NB4 (cell line): ENCODE data around the gene TAPBPL.
"Not testable (repeated sequence)": the region's sequence is repeated elsewhere in the genome, so short reads cannot be mapped to it uniquely, and the experiment has no call there.

ENCODE experiments used
- DNase-seq: peaks from one replicate; pipeline ENCODE4 v3.0.0; 2010; ENCODE audit warnings: low read depth
- H3K4me3 ChIP-seq: one replicate; pipeline ENCODE4 v1.5.1; 2011; ENCODE audit warnings: mild to moderate bottlenecking, low read depth, low read length, moderate library complexity
- MYC ChIP-seq: IDR thresholded peaks from 2 replicates; pipeline ENCODE4 v1.6.1; 2011; ENCODE audit warnings: low read depth, low read length
- POLR2A ChIP-seq: IDR thresholded peaks from 2 replicates; pipeline ENCODE4 v1.6.1; 2011; ENCODE audit warnings: mild to moderate bottlenecking; ENCODE audit not compliant: insufficient read length; ENCODE audit errors: extremely low read depth
- TF ChIP-seq, protein P1 (sequence below): IDR thresholded peaks from 2 replicates; pipeline ENCODE4 v1.6.1; 2011; ENCODE audit warnings: low read depth, low read length
- TF ChIP-seq, protein P2 (sequence below): IDR thresholded peaks from one replicate; pipeline ENCODE4 v1.5.1; 2012; ENCODE audit warnings: low read depth, low read length

The TAPBPL gene

GRCh38 chr12:6471989-6472360 is 20.1 kb downstream of the TAPBPL start:
- TF ChIP-seq MYC (no peak), POLR2A (no peak)
- TF ChIP-seq, protein P1, sequence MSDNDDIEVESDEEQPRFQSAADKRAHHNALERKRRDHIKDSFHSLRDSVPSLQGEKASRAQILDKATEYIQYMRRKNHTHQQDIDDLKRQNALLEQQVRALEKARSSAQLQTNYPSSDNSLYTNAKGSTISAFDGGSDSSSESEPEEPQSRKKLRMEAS, result no peak
- H3K4me3 ChIP-seq, result no peak overlapping the region
- no peak for DNase-seq

DNA sequence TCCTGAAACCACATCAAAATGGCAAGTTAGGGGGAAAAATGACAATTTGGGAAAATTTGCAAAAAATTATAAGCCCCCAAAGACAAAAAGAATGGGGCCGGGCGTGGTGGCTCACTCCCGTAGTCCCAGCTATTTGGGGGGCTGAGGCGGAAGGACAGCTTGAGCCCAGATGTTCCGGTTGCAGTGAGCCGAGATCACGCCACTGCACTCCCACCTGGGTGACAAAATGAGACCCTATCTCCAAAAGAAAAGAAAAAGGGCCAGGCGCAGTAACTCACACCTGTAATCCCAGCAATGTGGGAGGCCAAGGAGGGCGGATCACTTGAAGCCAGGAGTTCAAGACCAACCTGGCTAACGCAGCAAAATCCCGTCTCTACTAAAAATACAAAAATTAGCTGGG is 20.6 kb downstream of the TAPBPL start:
- no peak for TF ChIP-seq MYC
- TF ChIP-seq, protein P1, result no peak
- TF ChIP-seq, protein P2, sequence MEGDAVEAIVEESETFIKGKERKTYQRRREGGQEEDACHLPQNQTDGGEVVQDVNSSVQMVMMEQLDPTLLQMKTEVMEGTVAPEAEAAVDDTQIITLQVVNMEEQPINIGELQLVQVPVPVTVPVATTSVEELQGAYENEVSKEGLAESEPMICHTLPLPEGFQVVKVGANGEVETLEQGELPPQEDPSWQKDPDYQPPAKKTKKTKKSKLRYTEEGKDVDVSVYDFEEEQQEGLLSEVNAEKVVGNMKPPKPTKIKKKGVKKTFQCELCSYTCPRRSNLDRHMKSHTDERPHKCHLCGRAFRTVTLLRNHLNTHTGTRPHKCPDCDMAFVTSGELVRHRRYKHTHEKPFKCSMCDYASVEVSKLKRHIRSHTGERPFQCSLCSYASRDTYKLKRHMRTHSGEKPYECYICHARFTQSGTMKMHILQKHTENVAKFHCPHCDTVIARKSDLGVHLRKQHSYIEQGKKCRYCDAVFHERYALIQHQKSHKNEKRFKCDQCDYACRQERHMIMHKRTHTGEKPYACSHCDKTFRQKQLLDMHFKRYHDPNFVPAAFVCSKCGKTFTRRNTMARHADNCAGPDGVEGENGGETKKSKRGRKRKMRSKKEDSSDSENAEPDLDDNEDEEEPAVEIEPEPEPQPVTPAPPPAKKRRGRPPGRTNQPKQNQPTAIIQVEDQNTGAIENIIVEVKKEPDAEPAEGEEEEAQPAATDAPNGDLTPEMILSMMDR, result no peak
- TF ChIP-seq POLR2A, result no peak
- DNase-seq, result no peak
- H3K4me3 ChIP-seq, result no peak overlapping the region

GRCh38 chr12:6475233-6475975 is 23.6 kb downstream of the TAPBPL start:
- DNase-seq, H3K4me3 ChIP-seq: not testable (repeated sequence)

- no peak for TF ChIP-seq MYC
- no peak for TF ChIP-seq POLR2A
- TF ChIP-seq, protein P1, result no peak
- TF ChIP-seq, protein P2, result no peak
- no peak overlapping the region for H3K4me3 ChIP-seq
- DNase-seq, result no peak
Measured at GRCh38 chr12:6476489-6476888, 24.6 kb downstream of the TAPBPL start.

- not testable (repeated sequence) for H3K4me3 ChIP-seq, DNase-seq
Measured at GRCh38 chr12:6477601-6478377, 25.9 kb downstream of the TAPBPL start.

- TF ChIP-seq MYC, result no peak
- no peak for TF ChIP-seq POLR2A
- TF ChIP-seq, protein P2, result no peak
- TF ChIP-seq, protein P1, result no peak
- DNase-seq, result no peak
- H3K4me3 ChIP-seq, result no peak overlapping the region
Measured at GRCh38 chr12:6478416-6478815, 26.6 kb downstream of the TAPBPL start.

DNA sequence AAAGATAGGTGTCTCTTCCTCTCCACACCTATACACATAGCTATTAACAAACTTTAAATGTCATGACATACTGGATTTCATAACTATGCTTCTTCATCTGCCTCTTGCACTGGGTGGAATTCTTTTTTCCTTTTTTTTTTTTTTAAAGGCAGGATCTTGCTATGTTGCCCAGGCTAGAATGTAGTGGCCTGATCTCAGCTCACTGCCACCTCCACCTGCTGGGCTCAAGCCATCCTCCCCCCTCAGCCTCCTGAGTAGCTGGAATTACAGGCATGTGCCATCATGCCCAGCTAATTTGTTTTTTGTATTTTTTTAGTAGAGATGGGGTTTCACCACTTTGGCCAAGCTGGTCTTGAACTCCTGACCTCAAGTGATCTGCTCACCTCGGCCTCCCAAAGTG is 36.4 kb downstream of the TAPBPL start:
- TF ChIP-seq, protein P2, result no peak
- TF ChIP-seq, protein P1, result no peak
- TF ChIP-seq MYC (no peak), POLR2A (no peak)
- H3K4me3 ChIP-seq, result no peak overlapping the region
- DNase-seq, result no peak
